SK-N-MC (cell line): ENCODE measurements around the gene IL1RAPL1.

Experiments used
- FOXP2 ChIP-seq: optimal IDR thresholded peaks from 2 replicates; pipeline ENCODE3; 2011; ENCODE audit warnings: mild to moderate bottlenecking, moderate library complexity; ENCODE audit not compliant: insufficient read depth; ENCODE audit errors: extremely low read length, control extremely low read depth
- POLR2AphosphoS5 ChIP-seq: IDR thresholded peaks from 2 replicates; pipeline ENCODE4 v1.6.1; 2012; ENCODE audit warnings: mild to moderate bottlenecking, low read depth, low read length, borderline replicate concordance

GRCh38 chrX:29318012-29318411 lies 730.8 kb downstream of the IL1RAPL1 start:
- TF ChIP-seq POLR2AphosphoS5: no peak
- TF ChIP-seq FOXP2: no peak
